Measurements from ENCODE around the gene TCAP.

The TCAP gene

DNA sequence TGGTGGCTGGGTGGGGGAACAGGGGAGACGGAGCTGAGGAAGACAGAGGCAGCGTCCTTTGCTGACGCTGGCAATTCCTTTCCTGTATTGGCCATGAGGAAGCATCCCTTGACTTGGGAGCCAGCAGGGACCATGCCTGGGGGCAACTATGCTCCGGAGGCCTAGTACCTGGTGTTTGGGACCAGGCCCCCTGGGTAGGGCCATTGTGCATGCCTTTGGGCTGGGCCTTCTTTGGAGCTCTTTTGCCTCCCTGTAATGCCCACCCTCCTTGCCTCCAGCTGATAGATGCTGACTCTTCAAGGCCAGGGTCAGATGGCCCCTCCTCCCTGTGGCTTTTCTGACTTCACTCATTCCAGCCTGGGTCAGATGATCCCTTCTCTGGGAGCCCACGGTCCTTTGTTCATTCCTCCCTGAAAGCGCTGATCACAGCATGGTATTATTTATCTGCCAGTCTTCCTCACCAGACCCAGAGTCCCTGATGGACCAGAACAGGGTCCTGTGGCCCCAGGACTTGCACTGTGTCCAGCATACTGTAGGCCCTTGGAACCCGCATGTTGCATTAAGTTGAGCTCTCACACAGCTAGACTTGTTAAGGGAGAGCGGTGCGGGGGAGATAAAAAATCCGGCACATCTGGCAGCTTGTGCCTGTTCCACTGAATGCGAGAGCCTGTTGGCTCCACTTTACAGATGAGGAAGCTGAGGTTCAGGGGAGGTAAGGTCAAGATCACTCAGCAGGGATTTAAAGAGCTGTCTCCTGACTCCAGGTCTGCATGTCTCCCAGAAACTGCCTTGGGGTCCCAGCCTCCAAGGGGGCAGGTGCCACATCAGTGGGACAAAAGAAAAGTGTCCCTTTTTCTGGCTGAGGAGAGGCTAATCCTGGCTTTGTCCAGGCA is 25.3 kb upstream of the TCAP start:
- TF ChIP-seq, protein P1, sequence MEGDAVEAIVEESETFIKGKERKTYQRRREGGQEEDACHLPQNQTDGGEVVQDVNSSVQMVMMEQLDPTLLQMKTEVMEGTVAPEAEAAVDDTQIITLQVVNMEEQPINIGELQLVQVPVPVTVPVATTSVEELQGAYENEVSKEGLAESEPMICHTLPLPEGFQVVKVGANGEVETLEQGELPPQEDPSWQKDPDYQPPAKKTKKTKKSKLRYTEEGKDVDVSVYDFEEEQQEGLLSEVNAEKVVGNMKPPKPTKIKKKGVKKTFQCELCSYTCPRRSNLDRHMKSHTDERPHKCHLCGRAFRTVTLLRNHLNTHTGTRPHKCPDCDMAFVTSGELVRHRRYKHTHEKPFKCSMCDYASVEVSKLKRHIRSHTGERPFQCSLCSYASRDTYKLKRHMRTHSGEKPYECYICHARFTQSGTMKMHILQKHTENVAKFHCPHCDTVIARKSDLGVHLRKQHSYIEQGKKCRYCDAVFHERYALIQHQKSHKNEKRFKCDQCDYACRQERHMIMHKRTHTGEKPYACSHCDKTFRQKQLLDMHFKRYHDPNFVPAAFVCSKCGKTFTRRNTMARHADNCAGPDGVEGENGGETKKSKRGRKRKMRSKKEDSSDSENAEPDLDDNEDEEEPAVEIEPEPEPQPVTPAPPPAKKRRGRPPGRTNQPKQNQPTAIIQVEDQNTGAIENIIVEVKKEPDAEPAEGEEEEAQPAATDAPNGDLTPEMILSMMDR (IDR thresholded peaks at IDR 0.05), result no peak

DNA sequence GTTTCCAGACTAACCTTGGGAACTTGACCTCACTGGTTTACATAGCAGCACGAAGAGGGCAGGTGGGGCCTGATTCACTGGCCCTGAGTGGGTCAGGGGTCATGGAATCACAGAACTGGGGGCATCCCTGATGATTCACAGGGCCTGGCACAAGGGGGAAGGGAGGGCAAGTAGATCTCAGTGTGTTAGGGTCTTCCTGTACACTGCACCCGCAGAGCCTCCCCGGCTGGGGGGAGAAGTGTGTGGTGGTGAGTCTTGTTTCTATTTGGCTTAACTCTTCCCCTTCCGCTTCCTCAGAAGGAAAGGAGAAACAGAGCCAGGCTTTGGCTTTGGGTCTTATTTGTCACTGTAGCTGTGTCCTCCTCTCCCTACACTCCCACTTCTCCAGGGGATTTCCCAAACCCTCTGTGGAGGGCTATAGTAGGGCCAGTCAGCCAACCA is 24.5 kb upstream of the TCAP start:
- TF ChIP-seq, protein P1 (IDR thresholded peaks at IDR 0.05), result no peak

DNA sequence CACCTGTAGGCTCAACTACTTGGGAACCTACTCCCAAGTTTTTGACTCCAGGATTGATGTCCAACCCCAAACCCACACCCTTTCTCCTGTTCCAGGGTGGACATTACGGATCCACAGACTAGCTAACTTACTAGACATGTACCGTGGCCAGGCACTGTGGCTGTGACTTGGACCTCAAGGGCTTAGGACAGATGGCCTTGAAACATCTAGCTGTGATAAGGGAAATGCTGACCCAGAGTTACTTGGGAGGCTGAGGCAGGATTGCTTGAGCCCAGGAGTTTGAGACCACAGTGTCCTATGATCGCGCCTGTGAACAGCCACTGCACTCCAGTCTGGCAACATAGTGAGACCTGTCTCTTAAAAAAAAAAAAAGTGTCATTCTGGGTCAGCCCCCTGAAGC is 24.1 kb upstream of the TCAP start:
- TF ChIP-seq, protein P1 (IDR thresholded peaks at IDR 0.05), result no peak

DNA sequence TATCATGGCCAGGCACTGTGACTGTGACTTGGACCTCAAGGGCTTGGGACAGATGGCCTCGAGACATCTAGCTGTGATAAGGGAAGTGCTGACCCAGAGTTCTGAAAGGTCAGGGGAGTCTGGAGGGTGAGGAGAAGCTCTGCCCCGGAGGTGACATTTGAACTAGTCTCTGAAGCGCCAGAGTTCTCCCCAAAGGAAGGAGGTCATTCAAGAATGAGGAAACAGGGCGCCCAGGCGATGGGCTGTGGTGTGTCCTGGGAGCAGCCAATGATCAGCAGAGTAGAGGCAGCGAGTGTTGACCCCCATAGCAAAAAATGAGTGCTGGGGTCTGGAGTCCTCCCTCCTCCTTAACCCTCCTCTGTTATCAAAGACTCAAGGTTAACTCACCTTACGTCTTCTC is 23.3 kb upstream of the TCAP start:
- TF ChIP-seq, protein P1 (IDR thresholded peaks at IDR 0.05), result no peak

DNA sequence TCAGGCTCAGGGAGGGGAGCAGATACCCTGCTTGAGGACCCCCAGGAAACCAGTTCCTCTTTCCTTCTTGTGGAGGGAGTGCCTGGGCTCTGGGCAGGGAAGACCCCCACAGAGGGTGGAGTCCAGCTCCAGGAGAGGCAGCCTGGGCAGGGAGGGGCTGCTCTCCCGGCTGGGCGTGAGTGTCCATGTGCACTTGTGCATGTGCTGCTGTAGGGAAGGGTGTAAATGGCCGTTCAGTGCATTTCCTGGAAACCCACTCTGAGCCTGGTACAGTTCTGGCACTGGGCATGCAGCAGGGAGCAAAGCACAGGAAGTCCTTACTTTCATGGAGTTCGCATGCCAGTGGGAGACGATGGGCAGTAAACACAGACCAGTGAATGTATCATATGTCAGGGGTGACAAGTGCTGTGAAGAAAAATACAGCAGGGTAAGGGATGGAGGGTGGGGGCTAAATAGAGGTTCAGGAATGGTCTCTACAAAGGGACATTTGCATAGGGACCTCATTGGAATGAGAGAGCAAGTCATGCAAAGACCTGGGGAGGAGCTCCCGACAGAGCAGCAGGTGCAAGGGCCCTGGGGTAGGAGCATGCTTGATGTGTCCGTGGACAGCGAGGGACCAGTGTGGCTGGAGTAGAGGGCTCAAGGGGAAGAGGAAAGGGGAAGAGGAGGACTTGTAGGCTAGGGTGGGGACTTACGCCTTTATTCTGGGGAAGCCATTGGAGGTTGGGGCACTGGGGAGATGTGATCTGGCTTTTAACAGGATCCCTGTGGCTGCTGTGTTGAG is 22.7 kb upstream of the TCAP start:
- TF ChIP-seq, protein P1 (IDR thresholded peaks at IDR 0.05), result no peak

DNA sequence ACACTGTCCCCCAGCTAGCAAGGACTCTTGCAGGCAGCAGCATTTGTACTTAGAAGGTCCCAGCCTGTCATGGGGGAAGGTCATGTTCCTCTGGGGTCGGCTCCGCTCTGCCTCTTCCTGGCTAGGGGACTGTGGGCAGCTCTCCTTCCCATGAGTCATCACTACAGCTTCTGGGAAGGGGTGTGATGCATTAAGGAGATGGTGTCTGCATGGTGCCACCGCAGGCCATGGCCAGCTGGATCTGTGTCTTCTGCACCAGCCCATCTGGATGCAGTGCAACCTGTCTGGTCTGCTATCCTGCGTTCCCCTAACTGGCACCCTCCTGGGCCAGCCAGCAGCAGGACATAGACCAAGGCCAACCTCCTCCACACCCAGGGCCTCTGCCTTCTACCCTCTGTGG is 21.9 kb upstream of the TCAP start:
- TF ChIP-seq, protein P1 (IDR thresholded peaks at IDR 0.05), result no peak

DNA sequence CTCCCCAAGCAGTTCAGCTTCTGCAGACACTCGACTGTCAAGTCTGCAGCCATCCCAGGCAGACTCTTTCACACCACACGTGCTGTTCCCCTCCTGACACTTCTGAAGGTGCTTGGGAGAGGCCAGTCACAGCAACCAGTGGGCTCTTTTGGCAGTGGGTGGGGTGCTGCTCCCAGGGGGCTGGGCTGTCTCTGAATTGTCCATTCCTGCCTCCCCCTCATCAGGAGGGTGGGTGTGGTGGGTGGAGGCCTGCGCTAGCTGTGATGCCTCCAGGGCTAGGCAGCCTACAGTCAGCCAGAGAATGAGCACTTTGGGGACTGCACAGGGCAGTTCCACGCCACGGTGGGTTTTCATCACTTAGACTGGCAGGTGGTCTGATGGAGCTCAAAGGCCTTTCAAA is 17.9 kb upstream of the TCAP start:
- TF ChIP-seq, protein P1 (IDR thresholded peaks at IDR 0.05), result no peak

Data from LNCAP (cell line).